ENCODE results near the gene TBX2. TPM values are rescaled to one million over a fixed set of nuclear protein-coding genes. Genes with fewer than 3 reads are reported as not detected.

TBX2 gene
- total RNA-seq, 1 experiment from 2014 or later, result not detected

- POLR2A ChIA-PET (ENCODE audit: low non-redundant PET), result no interaction called here
Measured at GRCh38 chr17:61431594-61432311, 32.1 kb downstream of the TBX2 start.

GRCh38 chr17:61436273-61436672 lies 36.6 kb downstream of the TBX2 start:
- no peak for DNase-seq (ENCODE audit: low spot score)
- intact Hi-C loops (cut with micrococcal nuclease; ENCODE audit: unreplicated experiment), result no loop called here
- ChIA-PET POLR2A (ENCODE audit: low non-redundant PET) (no interaction called here), CTCF (no interaction called here)
- no TSS peak for BruUV-seq (replicated peaks)
- Histone ChIP-seq H3K36me3 (ENCODE audit: insufficient read depth, low read length, poor library complexity, severe bottlenecking) (no peaks in the 10 kb centered on the region), H3K27me3 (replicated peaks; ENCODE audit: insufficient read depth, low read depth, low read length, poor library complexity) (no peaks in the 10 kb centered on the region), H3K4me3 (ENCODE audit: low read depth, low read length, poor library complexity, severe bottlenecking) (no peak overlapping the region), H3K27ac (ENCODE audit: low read depth, low read length, poor library complexity, severe bottlenecking) (no peak overlapping the region), H3K4me1 (ENCODE audit: insufficient read depth, low read length, poor library complexity, severe bottlenecking) (no peaks in the 10 kb centered on the region), H3K9me3 (ENCODE audit: low read depth, low read length, poor library complexity, severe bottlenecking) (peaks cover 7% of the 10 kb centered on the region)
- TF ChIP-seq EZH2 (IDR thresholded peaks at IDR 0.05; ENCODE audit: borderline replicate concordance, low read depth, low read length, poor library complexity, severe bottlenecking), result no peak

More at GRCh38 chr17:61431594-61432311, 32.1 kb downstream of the TBX2 start:
- TF ChIP-seq CTCF (conservative IDR thresholded peaks at IDR 0.05; ENCODE audit: low read depth, low read length), result no peak
- no peak for TF ChIP-seq EZH2 (IDR thresholded peaks at IDR 0.05; ENCODE audit: borderline replicate concordance, low read depth, low read length, poor library complexity, severe bottlenecking)
- no TSS peak for BruUV-seq (replicated peaks)
- H3K36me3 ChIP-seq (ENCODE audit: insufficient read depth, low read length, poor library complexity, severe bottlenecking), result no peaks in the 10 kb centered on the region
- CTCF ChIA-PET, result interaction anchor here (0.7 kb wide), 1 partner anchor 118 kb away, joined by 6 read pairs; no protein-coding TSS in a partner anchor
- H3K4me1 ChIP-seq (ENCODE audit: insufficient read depth, low read length, poor library complexity, severe bottlenecking), result no peaks in the 10 kb centered on the region
- no peak overlapping the region for H3K4me3 ChIP-seq (ENCODE audit: low read depth, low read length, poor library complexity, severe bottlenecking)
- peaks cover 4% of the 10 kb centered on the region for H3K9me3 ChIP-seq (ENCODE audit: low read depth, low read length, poor library complexity, severe bottlenecking)
- H3K27me3 ChIP-seq (replicated peaks; ENCODE audit: insufficient read depth, low read depth, low read length, poor library complexity), result no peaks in the 10 kb centered on the region
- intact Hi-C loops (cut with micrococcal nuclease; ENCODE audit: unreplicated experiment), result no loop called here
- no peak overlapping the region for H3K27ac ChIP-seq (ENCODE audit: low read depth, low read length, poor library complexity, severe bottlenecking)
- no peak for DNase-seq (ENCODE audit: low spot score)

- H3K4me1 ChIP-seq (ENCODE audit: insufficient read depth, low read length, poor library complexity, severe bottlenecking), result no peaks in the 10 kb centered on the region
- H3K27ac ChIP-seq (ENCODE audit: low read depth, low read length, poor library complexity, severe bottlenecking), result no peak overlapping the region
- H3K27me3 ChIP-seq (replicated peaks; ENCODE audit: insufficient read depth, low read depth, low read length, poor library complexity), result no peaks in the 10 kb centered on the region
- H3K9me3 ChIP-seq (ENCODE audit: low read depth, low read length, poor library complexity, severe bottlenecking), result peaks cover 7% of the 10 kb centered on the region
- POLR2A ChIA-PET (ENCODE audit: low non-redundant PET), result no interaction called here
- H3K36me3 ChIP-seq (ENCODE audit: insufficient read depth, low read length, poor library complexity, severe bottlenecking), result no peaks in the 10 kb centered on the region
- H3K4me3 ChIP-seq (ENCODE audit: low read depth, low read length, poor library complexity, severe bottlenecking), result no peak overlapping the region
- BruUV-seq (replicated peaks), result no TSS peak
- no peak for TF ChIP-seq CTCF (conservative IDR thresholded peaks at IDR 0.05; ENCODE audit: low read depth, low read length)
- TF ChIP-seq EZH2 (IDR thresholded peaks at IDR 0.05; ENCODE audit: borderline replicate concordance, low read depth, low read length, poor library complexity, severe bottlenecking), result no peak
- CTCF ChIA-PET, result no interaction called here
- intact Hi-C loops (cut with micrococcal nuclease; ENCODE audit: unreplicated experiment), result no loop called here
- DNase-seq (ENCODE audit: low spot score), result no peak
Measured at GRCh38 chr17:61436995-61437704, 37.5 kb downstream of the TBX2 start.

All from A673 (cell line).